Stimulated activated naive CD4-positive, alpha-beta T cell treated with Interleukin-2 at 50 U/mL for 16 hours (primary cell): ENCODE results near the gene TUNAR.

Experiments used
- DNase-seq: peaks from one replicate; lab custom pipeline; 2025; lab: John Stamatoyannopoulos, UW

TUNAR gene

GRCh38 chr14:95876761-95877538, at the start of gene TUNAR:
Gene TUNAR, plus strand, starts transcription at chr14:95876832.
- no peak for DNase-seq

GRCh38 chr14:95828649-95829265, 47.9 kb upstream of the TUNAR start:
- DNase-seq, result no peak

- no peak for DNase-seq
These were observed 47.3 kb upstream of the TUNAR start for GRCh38 chr14:95829321-95829720.

GRCh38 chr14:95830386-95830785, 46.2 kb upstream of the TUNAR start:
- DNase-seq, result no peak

- no peak for DNase-seq
These were observed 45.6 kb upstream of the TUNAR start for GRCh38 chr14:95831041-95831440.

GRCh38 chr14:95831468-95831867, 45.2 kb upstream of the TUNAR start:
- no peak for DNase-seq

GRCh38 chr14:95832012-95832411, 44.6 kb upstream of the TUNAR start:
- DNase-seq, result no peak

- no peak for DNase-seq
These were observed 43.2 kb upstream of the TUNAR start for GRCh38 chr14:95833429-95833828.

GRCh38 chr14:95834496-95834895, 42.1 kb upstream of the TUNAR start:
- no peak for DNase-seq

GRCh38 chr14:95835121-95835730, 41.4 kb upstream of the TUNAR start:
- no peak for DNase-seq

GRCh38 chr14:95838862-95839261, 37.8 kb upstream of the TUNAR start:
- DNase-seq, result no peak

GRCh38 chr14:95840094-95840700, 36.4 kb upstream of the TUNAR start:
- DNase-seq, result no peak

GRCh38 chr14:95841668-95842067, 35.0 kb upstream of the TUNAR start:
- no peak for DNase-seq

GRCh38 chr14:95849761-95850160, 26.9 kb upstream of the TUNAR start:
- DNase-seq, result no peak

GRCh38 chr14:95850429-95850828, 26.2 kb upstream of the TUNAR start:
- no peak for DNase-seq

GRCh38 chr14:95855606-95856005, 21.0 kb upstream of the TUNAR start:
- no peak for DNase-seq

- no peak for DNase-seq
These were observed 19.4 kb upstream of the TUNAR start for GRCh38 chr14:95857275-95857674.

- DNase-seq, result no peak
These were observed 17.7 kb upstream of the TUNAR start for GRCh38 chr14:95858893-95859292.

- no peak for DNase-seq
These were observed 14.4 kb upstream of the TUNAR start for GRCh38 chr14:95862243-95862642.

GRCh38 chr14:95863295-95863694, 13.3 kb upstream of the TUNAR start:
- no peak for DNase-seq

GRCh38 chr14:95869776-95870175, 6.9 kb upstream of the TUNAR start:
- DNase-seq, result no peak

GRCh38 chr14:95870772-95871171, 5.9 kb upstream of the TUNAR start:
- no peak for DNase-seq

- no peak for DNase-seq
These were observed 5.1 kb upstream of the TUNAR start for GRCh38 chr14:95871531-95871930.
